C4-2B (cell line): ENCODE results near the gene UQCR10.

Source experiments
- CTCF ChIP-seq: fragments of 450-650 bp; conservative IDR thresholded peaks from 2 replicates; pipeline ENCODE4 v1.5.1; 2017; ENCODE audit warnings: mild to moderate bottlenecking
- ZFX ChIP-seq: fragments of 450-650 bp; IDR thresholded peaks from 2 replicates; pipeline ENCODE4 v1.6.1; 2017

DNA sequence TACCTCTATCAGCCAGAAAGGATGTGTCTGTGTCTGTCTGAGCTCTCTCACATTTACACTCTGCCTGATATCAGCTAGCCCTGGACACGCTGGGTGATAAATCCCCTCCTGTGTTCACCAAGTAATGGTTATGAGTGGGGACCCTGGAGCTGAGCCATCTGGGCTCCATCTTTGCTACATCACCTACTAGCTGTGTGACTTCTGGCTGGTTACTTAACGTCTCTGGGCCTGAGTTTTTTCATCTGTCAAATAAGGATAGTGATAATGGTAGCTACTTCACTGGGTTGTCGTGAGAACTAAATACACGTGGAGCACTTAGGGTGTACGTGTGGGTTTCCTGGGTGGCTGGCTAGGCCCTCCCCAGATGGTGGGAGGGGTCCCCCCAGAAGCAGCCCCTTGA, 22.9 kb downstream of the UQCR10 start:
- TF ChIP-seq CTCF = no peak
- no peak for TF ChIP-seq ZFX
